Dermis lymphatic vessel endothelial cell (primary cell): Measurements from ENCODE around the gene KLRC2. TPM values are rescaled to one million over a fixed set of nuclear protein-coding genes. Genes with fewer than 3 reads are reported as not detected.

Source experiments
- total RNA-seq: library from RNA; depleted of rRNA; stranded (reverse); fragments of >200 nt; gene quantifications from 2 replicates; pipeline ENCODE4 v1.2.1, GENCODE V29; 2014

KLRC2 gene
- total RNA-seq, result not detected in 2 replicates

DNA sequence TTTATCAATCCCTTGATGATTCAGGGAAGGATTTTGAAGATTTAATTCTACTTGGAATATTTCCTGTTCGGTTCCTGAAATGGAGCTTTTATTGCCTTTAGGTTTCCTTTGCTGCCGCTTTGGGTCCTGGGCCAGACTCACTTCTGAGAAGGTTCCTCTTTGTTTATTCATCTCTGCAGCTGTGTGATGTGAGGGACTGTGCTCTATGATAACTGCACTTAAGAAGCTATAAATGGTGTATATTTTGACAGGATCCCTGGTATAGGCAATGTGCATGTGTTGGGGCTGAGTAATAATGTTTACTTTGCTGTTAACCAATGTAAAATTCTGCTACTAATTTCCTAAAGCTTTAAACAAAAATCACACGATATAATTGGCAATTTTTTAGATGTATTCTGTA lies at the start of gene KLRC2:
KLRC2 (minus strand) TSS at position 195 of the 400 bp plus-strand sequence; CDS start at position 171, 24 bp downstream.

DNA sequence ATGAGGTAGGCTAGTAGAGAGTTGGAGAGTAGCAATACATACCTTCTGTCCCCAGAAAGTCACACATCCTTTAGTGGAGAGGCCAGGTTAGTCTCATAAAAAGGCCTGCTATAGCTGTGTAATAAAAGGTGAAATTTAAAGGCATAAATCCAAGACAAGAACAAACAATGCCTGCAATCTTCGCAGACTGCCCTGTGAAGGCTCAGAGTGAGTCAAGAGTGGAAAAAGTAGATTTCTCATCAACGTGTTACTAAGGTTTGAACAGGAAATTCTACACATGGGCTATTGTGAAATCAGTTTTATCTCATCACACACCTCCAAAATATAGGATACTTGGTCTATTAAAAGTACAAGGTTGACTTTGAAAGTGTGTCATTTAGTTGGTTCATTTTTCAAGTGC lies 17.3 kb upstream of the KLRC2 start, which contains the start of gene KLRC1:
KLRC1 (minus strand) TSS at position 222 of the 400 bp plus-strand sequence. CDS start 2,221 bp downstream, outside the sequence.

DNA sequence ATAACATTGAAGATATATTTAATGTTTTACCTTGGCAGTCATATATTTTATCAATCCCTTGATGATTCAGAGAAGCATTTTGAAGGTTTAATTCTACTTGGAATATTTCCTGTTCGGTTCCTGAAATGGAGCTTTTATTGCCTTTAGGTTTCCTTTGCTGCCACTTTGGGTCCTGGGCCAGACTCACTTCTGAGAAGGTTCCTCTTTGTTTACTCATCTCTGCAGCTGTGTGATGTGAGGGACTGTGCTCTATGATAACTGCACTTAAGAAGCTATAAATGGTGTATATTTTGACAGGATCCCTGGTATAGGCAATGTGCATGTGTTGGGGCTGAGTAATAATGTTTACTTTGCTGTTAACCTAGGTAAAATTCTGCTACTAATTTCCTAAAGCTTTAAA lies 15.5 kb downstream of the KLRC2 start, which contains the start of gene KLRC3:
KLRC3 (minus strand) TSS at position 262 of the 400 bp plus-strand sequence; CDS start at position 217, 45 bp downstream.

DNA sequence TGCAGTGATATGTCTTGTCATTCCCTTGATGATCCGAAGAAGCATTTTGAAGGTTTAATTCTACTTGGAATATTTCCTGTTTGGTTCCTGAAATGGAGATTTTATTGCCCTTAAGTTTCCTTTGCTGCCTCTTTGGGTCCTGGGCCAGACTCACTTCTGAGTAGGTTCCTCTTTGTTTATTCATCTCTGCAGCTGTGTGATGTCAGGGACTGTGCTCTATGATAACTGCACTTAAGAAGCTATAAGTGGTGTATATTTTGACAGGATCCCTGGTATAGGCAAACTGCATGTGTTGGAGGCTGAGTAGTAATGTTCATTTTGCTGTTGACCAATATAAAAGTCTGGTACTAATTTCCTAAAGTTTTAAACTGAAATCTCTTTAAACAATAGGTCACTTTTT lies 26.4 kb downstream of the KLRC2 start, which contains the start of gene KLRC4:
KLRC4 (minus strand) TSS at position 366 of the 400 bp plus-strand sequence; CDS start at position 184, 182 bp downstream.

DNA sequence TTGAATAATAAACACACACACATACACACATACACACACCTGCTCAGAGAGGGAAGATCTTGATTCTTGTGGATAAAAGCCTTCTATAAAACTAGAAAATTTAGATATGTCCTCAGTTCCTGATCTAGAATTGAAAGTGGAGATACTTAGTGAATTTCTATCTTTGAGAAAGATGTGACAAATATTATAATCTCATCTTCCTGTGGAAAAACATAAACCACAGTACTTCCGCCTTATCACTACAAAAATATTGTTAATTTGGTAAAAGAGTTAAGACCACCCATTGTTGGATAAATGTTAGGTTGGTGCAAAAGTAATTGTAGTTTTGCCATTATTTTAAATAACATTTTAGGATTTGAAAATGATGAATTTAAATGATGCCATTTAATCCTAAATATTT lies 45.9 kb downstream of the KLRC2 start, which contains the start of gene KLRK1:
KLRK1 (minus strand) TSS at position 138 of the 400 bp plus-strand sequence. CDS start 1,231 bp downstream, outside the sequence.

Other genes with a start within 250 kb of the KLRC2 start
- gene GABARAPL1, start 223.1 kb downstream of the KLRC2 start, total RNA-seq, result 126 and 215 TPM in 2 replicates
- 0.09 and 0.11 TPM in 2 replicates for gene KLRD1, start 128.1 kb downstream of the KLRC2 start, total RNA-seq
- gene KLRK1, start 46.0 kb downstream of the KLRC2 start, total RNA-seq, result not detected in 2 replicates
- gene KLRC4, start 26.3 kb downstream of the KLRC2 start, total RNA-seq, result not detected in 2 replicates
- gene KLRC3, start 15.4 kb downstream of the KLRC2 start, total RNA-seq, result not detected in 2 replicates
- not detected in 2 replicates for gene KLRC1, start 17.4 kb upstream of the KLRC2 start, total RNA-seq
- gene EIF2S3B, start 69.9 kb upstream of the KLRC2 start, total RNA-seq, result 0.54 and 1.4 TPM in 2 replicates
- 10.7 and 12.5 TPM in 2 replicates for gene MAGOHB, start 177.6 kb upstream of the KLRC2 start, total RNA-seq
- gene STYK1, start 238.0 kb upstream of the KLRC2 start, total RNA-seq, result 2.7 and 7.8 TPM in 2 replicates